Measurements from ENCODE around the gene NUCB2. TPM values are rescaled to one million over a fixed set of nuclear protein-coding genes. Genes with fewer than 3 reads are reported as not detected.

NUCB2 gene
- total and polyA plus RNA-seq, 10 of the 15 experiments (the other 5 are each of a cell fraction or from before 2014, with no cell fraction given): 16.0 to 74.1 (median 52.1) TPM

DNA sequence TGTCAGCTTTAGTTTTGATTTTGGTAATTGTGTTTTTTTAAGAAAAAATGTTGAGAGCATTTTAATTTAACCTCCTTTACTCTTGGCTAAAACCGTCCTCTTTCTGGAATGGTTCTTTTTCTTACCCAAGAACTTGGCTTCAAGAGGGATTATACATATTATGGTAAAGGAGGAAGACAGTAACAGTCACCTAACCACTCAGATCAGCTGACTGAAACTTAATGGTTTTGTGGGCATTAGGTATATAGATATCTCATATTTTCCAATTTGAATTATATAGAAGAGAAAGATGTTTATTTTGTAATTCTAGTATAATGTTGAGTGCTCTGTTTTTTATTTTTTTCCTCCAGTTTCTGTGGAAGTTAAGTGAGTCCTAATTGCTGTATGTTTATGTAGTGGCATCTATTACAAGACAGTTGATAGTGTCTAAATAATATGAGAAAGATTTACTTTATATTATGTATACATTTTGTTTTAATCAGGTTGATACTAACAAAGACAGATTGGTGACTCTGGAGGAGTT is 38.4 kb downstream of the NUCB2 start:
- POLR2A ChIA-PET: no interaction called here
- Histone ChIP-seq H2AFZ (ENCODE audit: control insufficient read depth, low read depth, low read length) (no peak overlapping the region), H4K20me1 (ENCODE audit: control insufficient read depth, insufficient read depth) (no peaks in the 10 kb centered on the region), H3K4me2 (ENCODE audit: control insufficient read depth, insufficient read depth) (no peak overlapping the region), H3K36me3 (ENCODE audit: control insufficient read depth in 2 of 2, insufficient read depth in 2 of 2, low read length in 1 of 2) (no peaks in the 10 kb centered on the region; a peak in 1 of 4 replicates), H3K27ac (ENCODE audit: control insufficient read depth, insufficient read depth) (no peak overlapping the region), H3K9ac (ENCODE audit: control insufficient read depth, insufficient read depth, low read length) (no peak overlapping the region), H3K27me3 (replicated peaks in 1 of 2; ENCODE audit: control insufficient read depth in 2 of 2, insufficient read depth in 2 of 2, low read length in 1 of 2) (no peaks in the 10 kb centered on the region), H3K4me3 (no peak overlapping the region), H3K79me2 (ENCODE audit: control insufficient read depth, insufficient read depth, low read length) (no peaks in the 10 kb centered on the region), H3K9me3 (replicated peaks; ENCODE audit: control insufficient read depth, insufficient read depth, low read length) (no peaks in the 10 kb centered on the region), H3K4me1 (ENCODE audit: control insufficient read depth, insufficient read depth, low read length) (no peaks in the 10 kb centered on the region)
- RAD21 ChIA-PET (ENCODE audit: unreplicated experiment): interaction anchor here (1.1 kb wide), 1 partner anchor 213 kb away, joined by 3 read pairs; no protein-coding TSS in a partner anchor
- FAIRE-seq (no peak), DNase-seq (ENCODE audit: low read depth, low spot score) (no peak), ATAC-seq (no peak)
- intact Hi-C loops (cut with micrococcal nuclease; ENCODE audit: unreplicated experiment) (no loop called here), in situ Hi-C loops (cut with MboI) (no loop called here)
- CTCF ChIA-PET: interaction anchor here (1.1 kb wide), 1 partner anchor 85 kb away, joined by 4 read pairs; no protein-coding TSS in a partner anchor
- WGBS (ENCODE audit: insufficient coverage, insufficient replicate concordance, low lambda C conversion rate, missing lambda C conversion rate): 94% methylated on average over 1 of the region's 1 CpG
- BruUV-seq (replicated peaks): no TSS peak
- TF ChIP-seq CBFB (IDR thresholded peaks at IDR 0.05; ENCODE audit: low read depth): no peak
- no peak for TF ChIP-seq STAT3 (IDR thresholded peaks at IDR 0.05; ENCODE audit: low read depth, low read length)
- no peak for TF ChIP-seq ZBTB33 (IDR thresholded peaks at IDR 0.05)
- TF ChIP-seq ZNF384 (IDR thresholded peaks at IDR 0.05; ENCODE audit: borderline replicate concordance, low read depth, low read length): no peak
- no peak for TF ChIP-seq SRF (IDR thresholded peaks at IDR 0.05; ENCODE audit: low read depth in 2 of 2, low read length in 2 of 2)
- no peak for TF ChIP-seq SREBF2 (IDR thresholded peaks at IDR 0.05; ENCODE audit: low read length)
- no peak for TF ChIP-seq ATF3 (IDR thresholded peaks at IDR 0.05; ENCODE audit: borderline replicate concordance, extremely low read depth, low read depth, low read length)
- TF ChIP-seq, protein P1, sequence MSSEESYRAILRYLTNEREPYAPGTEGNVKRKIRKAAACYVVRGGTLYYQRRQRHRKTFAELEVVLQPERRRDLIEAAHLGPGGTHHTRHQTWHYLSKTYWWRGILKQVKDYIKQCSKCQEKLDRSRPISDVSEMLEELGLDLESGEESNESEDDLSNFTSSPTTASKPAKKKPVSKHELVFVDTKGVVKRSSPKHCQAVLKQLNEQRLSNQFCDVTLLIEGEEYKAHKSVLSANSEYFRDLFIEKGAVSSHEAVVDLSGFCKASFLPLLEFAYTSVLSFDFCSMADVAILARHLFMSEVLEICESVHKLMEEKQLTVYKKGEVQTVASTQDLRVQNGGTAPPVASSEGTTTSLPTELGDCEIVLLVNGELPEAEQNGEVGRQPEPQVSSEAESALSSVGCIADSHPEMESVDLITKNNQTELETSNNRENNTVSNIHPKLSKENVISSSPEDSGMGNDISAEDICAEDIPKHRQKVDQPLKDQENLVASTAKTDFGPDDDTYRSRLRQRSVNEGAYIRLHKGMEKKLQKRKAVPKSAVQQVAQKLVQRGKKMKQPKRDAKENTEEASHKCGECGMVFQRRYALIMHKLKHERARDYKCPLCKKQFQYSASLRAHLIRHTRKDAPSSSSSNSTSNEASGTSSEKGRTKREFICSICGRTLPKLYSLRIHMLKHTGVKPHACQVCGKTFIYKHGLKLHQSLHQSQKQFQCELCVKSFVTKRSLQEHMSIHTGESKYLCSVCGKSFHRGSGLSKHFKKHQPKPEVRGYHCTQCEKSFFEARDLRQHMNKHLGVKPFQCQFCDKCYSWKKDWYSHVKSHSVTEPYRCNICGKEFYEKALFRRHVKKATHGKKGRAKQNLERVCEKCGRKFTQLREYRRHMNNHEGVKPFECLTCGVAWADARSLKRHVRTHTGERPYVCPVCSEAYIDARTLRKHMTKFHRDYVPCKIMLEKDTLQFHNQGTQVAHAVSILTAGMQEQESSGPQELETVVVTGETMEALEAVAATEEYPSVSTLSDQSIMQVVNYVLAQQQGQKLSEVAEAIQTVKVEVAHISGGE (CRISPR knock-in tag; IDR thresholded peaks at IDR 0.05): no peak
- TF ChIP-seq ZNF274 (IDR thresholded peaks at IDR 0.05; ENCODE audit: insufficient read depth, insufficient read length): no peak
- no peak for TF ChIP-seq PML (IDR thresholded peaks at IDR 0.05; ENCODE audit: low read length)
- TF ChIP-seq, protein P2, sequence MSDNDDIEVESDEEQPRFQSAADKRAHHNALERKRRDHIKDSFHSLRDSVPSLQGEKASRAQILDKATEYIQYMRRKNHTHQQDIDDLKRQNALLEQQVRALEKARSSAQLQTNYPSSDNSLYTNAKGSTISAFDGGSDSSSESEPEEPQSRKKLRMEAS (IDR thresholded peaks at IDR 0.05; ENCODE audit: low read depth, low read length): no peak
- TF ChIP-seq HDAC2 (IDR thresholded peaks at IDR 0.05): no peak
- no peak for TF ChIP-seq YY1 (IDR thresholded peaks at IDR 0.05; ENCODE audit: low read depth, low read length)
- TF ChIP-seq ZBTB4 (CRISPR knock-in tag; IDR thresholded peaks at IDR 0.05): no peak
- SMC1A ChIA-PET (ENCODE audit: uncharacterized antibody, unreplicated experiment): no interaction called here

Measured in GM12878 (cell line).